Stimulated activated CD4-positive, alpha-beta T cell treated with anti-CD3 and anti-CD28 coated beads, Interleukin-15, amount 100 ng/mL, for 24 hours (primary cell): ENCODE data around the gene DENND1B.
A peak's percentile ranks its signal among the peaks of the same experiment; 100 is the strongest.
"Not testable (repeated sequence)": the region's sequence is repeated elsewhere in the genome, so short reads cannot be mapped to it uniquely, and the experiment has no call there.

Source experiments
- DNase-seq: peaks from one replicate; pipeline ENCODE4 v3.0.0-alpha.2; 2020

DENND1B gene

GRCh38 chr1:197783510-197783948 lies 8.2 kb upstream of the DENND1B start:
- no peak for DNase-seq

- no peak for DNase-seq
Observed at GRCh38 chr1:197782722-197783360, 7.6 kb upstream of the DENND1B start.

GRCh38 chr1:197781968-197782721 lies 6.9 kb upstream of the DENND1B start:
- DNase-seq: no peak

GRCh38 chr1:197779921-197780320 lies 4.6 kb upstream of the DENND1B start:
- DNase-seq: no peak

- no peak for DNase-seq
Observed at GRCh38 chr1:197778366-197778945, 3.2 kb upstream of the DENND1B start.

DNA sequence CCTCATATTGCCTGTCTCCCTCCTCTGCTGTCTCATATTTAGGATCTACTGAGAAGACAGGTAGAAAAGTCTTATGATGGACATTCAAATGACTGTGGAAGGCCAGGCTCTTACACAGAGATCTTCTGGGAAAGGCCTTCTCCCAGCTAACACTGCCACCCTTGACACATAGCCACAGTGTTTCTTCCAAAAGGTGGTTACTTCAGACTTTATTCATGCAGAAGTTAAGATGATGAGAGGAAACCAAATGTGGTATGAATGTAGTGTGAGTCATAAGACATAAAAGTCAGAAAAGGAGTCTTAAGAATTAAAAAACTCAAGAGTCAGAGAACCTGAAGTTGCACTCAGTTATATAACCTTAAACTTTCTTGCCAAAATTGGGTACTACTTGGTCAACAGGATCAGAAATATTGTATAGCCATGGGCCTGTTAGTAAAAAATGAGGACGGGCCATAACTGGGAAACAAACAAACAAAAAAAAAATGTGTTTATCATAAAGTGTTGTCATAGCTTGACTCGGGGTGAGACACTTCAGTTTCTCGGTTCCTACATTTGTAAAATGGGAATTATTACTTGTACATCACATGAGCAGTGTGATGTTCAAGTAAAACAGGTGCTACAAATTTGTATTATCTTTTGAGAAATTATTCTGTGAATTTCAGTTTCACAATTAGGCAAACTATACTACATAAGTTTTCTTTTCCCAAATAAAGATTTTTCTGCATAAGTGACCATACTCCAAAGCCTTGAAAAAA lies 1.2 kb upstream of the DENND1B start:
- peak; percentile 40 for DNase-seq

DNA sequence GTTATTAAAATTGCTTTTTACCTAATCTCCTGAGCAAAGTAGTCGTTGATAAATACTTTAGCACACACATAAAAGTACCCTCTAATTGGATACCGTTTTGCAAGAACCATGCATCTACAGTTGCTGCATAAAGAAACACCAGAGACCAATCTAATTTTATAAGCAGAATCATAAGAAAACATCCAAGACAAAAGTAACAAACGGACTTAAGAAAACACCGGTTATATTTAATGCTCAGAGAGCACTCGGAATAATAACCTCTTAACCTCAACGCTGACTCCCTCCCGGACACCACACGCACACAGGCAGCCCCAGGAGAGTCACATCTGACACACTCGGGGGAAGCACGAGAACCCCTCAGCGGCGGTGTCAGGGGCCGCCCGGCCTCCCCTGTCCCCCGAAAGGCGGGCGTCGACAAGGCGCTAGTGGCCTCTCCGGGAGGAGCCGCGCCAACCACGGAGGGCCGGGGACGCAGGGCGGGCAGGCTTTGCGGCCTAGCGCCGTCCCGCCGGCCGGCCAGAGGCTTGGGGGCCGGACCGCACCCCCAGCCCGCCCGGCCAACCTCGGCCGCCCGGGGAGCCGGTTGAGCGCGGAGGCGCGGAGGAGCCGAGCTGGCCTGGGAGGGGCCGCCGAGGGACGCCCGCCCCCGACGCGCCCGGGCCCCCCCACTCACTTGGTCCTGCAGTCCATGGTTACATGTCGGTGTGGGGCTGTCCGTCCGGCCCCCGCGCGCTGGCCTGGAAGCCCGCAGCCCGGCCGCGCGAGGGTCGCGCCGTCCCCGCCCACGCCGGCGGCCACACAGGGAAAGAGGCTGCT lies 606 bp downstream of the DENND1B start:
- peak; percentile 66 for DNase-seq

DNA sequence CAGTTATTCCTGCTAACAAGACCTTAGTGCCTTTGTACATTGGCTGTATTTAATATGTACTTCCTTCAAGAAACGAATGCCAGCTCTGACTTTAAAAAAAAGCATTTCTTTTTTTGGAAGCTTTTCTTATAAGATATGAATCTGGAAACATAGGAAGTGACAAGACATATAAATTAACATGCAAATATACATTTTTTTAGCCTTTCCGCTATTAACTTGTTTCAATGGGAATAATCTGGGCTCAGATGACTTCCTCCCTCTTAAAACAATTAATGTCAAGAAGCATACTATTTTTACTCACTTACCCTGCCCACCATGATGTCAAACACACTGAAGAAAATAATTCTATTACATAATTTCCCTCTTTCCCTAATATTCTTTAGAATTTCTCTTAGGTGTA lies 1.4 kb downstream of the DENND1B start:
- DNase-seq: no peak

- no peak for DNase-seq
Observed at GRCh38 chr1:197771904-197772556, 3.2 kb downstream of the DENND1B start.

- DNase-seq: no peak
Observed at GRCh38 chr1:197771386-197771785, 3.9 kb downstream of the DENND1B start.

GRCh38 chr1:197770243-197770642 lies 5.0 kb downstream of the DENND1B start:
- DNase-seq: no peak

GRCh38 chr1:197769287-197769686 lies 6.0 kb downstream of the DENND1B start:
- no peak for DNase-seq

GRCh38 chr1:197768014-197768805 lies 7.1 kb downstream of the DENND1B start:
- no peak for DNase-seq

DNA sequence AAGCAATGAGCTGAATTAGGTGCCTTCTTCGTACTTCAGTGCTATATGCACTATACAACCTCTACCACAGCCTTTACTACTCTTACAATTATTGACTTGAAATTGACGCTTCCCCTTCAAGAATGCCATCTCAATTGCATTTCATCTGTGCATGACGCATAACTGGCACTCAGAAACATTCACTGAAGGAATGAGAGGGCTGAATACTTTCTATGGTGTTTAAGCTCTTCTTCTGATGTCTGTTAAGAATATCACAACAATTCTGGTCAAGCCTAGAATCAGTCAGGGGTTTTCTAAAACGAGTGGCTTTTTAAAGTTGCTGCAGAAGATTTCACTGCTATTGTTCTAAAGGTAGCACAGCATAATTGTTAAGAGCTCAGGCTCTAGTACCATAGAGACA lies 11.5 kb downstream of the DENND1B start:
- DNase-seq: no peak

- DNase-seq: no peak
Observed at GRCh38 chr1:197763307-197763706, 12.0 kb downstream of the DENND1B start.

- DNase-seq: no peak
Observed at GRCh38 chr1:197761654-197762053, 13.6 kb downstream of the DENND1B start.

- not testable (repeated sequence) for DNase-seq
Observed at GRCh38 chr1:197755553-197755952, 19.7 kb downstream of the DENND1B start.

DNA sequence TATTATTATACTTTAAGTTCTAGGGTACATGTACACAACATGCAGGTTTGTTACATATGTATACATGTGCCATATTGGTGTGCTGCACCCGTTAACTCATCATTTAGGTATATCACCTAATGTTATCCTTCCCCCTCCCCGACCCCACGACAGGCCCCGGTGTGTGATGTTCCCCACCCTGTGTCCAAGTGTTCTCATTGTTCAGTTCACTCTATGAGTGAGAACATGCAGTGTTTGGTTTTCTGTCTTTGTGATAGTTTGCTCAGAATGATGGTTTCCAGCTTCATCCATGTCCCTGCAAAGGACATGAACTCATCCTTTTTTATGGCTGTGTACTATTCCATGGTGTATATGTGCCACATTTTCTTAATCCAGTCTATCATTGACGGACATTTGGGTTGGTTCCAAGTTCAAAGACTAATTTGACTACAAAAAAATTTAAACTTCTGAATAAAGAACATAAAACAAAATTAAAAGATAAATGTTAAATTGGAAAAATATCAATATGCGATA lies 22.6 kb downstream of the DENND1B start:
- DNase-seq: not testable (repeated sequence)

- no peak for DNase-seq
Observed at GRCh38 chr1:197750366-197750765, 24.9 kb downstream of the DENND1B start.

GRCh38 chr1:197745911-197746310 lies 29.4 kb downstream of the DENND1B start:
- no peak for DNase-seq

- DNase-seq: no peak
Observed at GRCh38 chr1:197744979-197745378, 30.3 kb downstream of the DENND1B start.
